ENCODE results near the gene CEMIP2. TPM values are rescaled to one million over a fixed set of nuclear protein-coding genes. Genes with fewer than 3 reads are reported as not detected.

CEMIP2 gene
- total RNA-seq (100 to 1,000 TPM in 3 of 5 experiments, 10 to 100 TPM in 2; 69.5 to 183 (median 103) TPM), polyA plus RNA-seq (10 to 100 TPM; 17.6 to 29.6 TPM), total RNA-seq (220 reads per million, percentile 94 among the genes with 10 or more reads in this experiment)

- Mint-ChIP-seq H3K36me3 (peaks cover 0 to 2% (median 0%) of the 10 kb centered on the region in 5 donors), H3K27ac (peak within 1 kb of the TSS; percentile 93 to 98 (median 97)), H3K9me3 (peaks cover 0 to 2% (median 0%) of the 10 kb centered on the region in 11 donors), H3K27me3 (no peaks in the 10 kb centered on the region), H3K4me3 (peak within 1 kb of the TSS; percentile 93 to 99 (median 96)), H3K4me1 (peaks cover 28 to 45% (median 39%) of the 10 kb centered on the region in 7 donors)
- ChIA-PET CTCF (interaction anchor here (0.7 to 2.9 kb wide), 5 partner anchors 10 to 483 kb away, joined by 3 to 16 read pairs (median 12); no protein-coding TSS in a partner anchor), POLR2A (interaction anchor here (0.7 to 6.3 kb wide), 15 partner anchors 8 to 597 kb away, joined by 3 to 88 read pairs (median 7); partner anchors contain the start of genes ABHD17B, C9orf85 and ZFAND5)
- no peaks in the 10 kb centered on the region for H3K36me3 ChIP-seq (ENCODE audit: control insufficient read depth in 2 of 3, insufficient read depth in 3 of 3, low read length in 3 of 3)
- DNase-seq, result peak; percentile 86 to 93 (median 89)
- H3K27ac ChIP-seq (ENCODE audit: low read depth, low read length), result peak within 1 kb of the TSS; percentile 95
- peak within 1 kb of the TSS; percentile 91 for H3K4me3 ChIP-seq (ENCODE audit: low read length)
- intact Hi-C loops (cut with micrococcal nuclease), result loop anchor here (1.0 to 10.0 kb wide), 19 partner anchors 8 to 1386 kb away; partner anchors contain the start of genes ABHD17B (in 2 of the 2), C9orf85 (in 2 of the 2), KLF9 (in 2 of the 2) and TMC1 (in 2 of the 2)
- peaks cover 18 to 33% of the 10 kb centered on the region in 2 donors for H3K4me1 ChIP-seq (ENCODE audit: control insufficient read depth in 2 of 2, insufficient read depth in 2 of 2, low read length in 2 of 2)
- peak; percentile 91 for ATAC-seq
- no peaks in the 10 kb centered on the region for H3K9me3 ChIP-seq (ENCODE audit: control insufficient read depth in 2 of 3, low read length in 3 of 3)
- H3K27me3 ChIP-seq (ENCODE audit: control insufficient read depth in 2 of 2, insufficient read depth in 2 of 2, low read length in 2 of 2), result no peaks in the 10 kb centered on the region
Observed at GRCh38 chr9:71768388-71769174, at the start of gene CEMIP2. CEMIP2 (minus strand) TSS chr9:71768513; CDS start chr9:71750373, 18,140 bp downstream.

- Histone ChIP-seq H3K27ac (ENCODE audit: low read depth, low read length) (no peak overlapping the region), H3K27me3 (ENCODE audit: control insufficient read depth in 2 of 2, insufficient read depth in 2 of 2, low read length in 2 of 2) (no peaks in the 10 kb centered on the region), H3K36me3 (ENCODE audit: control insufficient read depth in 2 of 3, insufficient read depth in 3 of 3, low read length in 3 of 3) (no peaks in the 10 kb centered on the region), H3K9me3 (ENCODE audit: control insufficient read depth in 2 of 3, low read length in 3 of 3) (no peaks in the 10 kb centered on the region), H3K4me3 (ENCODE audit: low read length) (no peak overlapping the region), H3K4me1 (ENCODE audit: control insufficient read depth in 2 of 2, insufficient read depth in 2 of 2, low read length in 2 of 2) (peaks cover 7 to 8% of the 10 kb centered on the region in 2 donors)
- intact Hi-C loops (cut with micrococcal nuclease), result loop anchor here (1.0 to 5.0 kb wide), 2 partner anchors 10 to 90 kb away; no protein-coding TSS in a partner anchor
- no peaks in the 10 kb centered on the region for H3K27me3 Mint-ChIP-seq
- H3K27ac Mint-ChIP-seq, result peak overlapping the region in 8 of 9 donors; percentile 33 to 88 (median 65)
- ChIA-PET POLR2A (interaction anchor here (0.7 to 2.2 kb wide), 9 partner anchors 10 to 97 kb away, joined by 3 to 16 read pairs (median 5); partner anchors contain the start of gene CEMIP2), CTCF (interaction anchor here (1.0 to 6.0 kb wide), 5 partner anchors 10 to 212 kb away, joined by 6 to 111 read pairs (median 40); no protein-coding TSS in a partner anchor)
- H3K4me3 Mint-ChIP-seq, result peak overlapping the region in 7 of 10 donors; percentile 10 to 63 (median 15)
- no peak for DNase-seq
- ATAC-seq, result no peak
- no peaks in the 10 kb centered on the region for H3K9me3 Mint-ChIP-seq
- H3K4me1 Mint-ChIP-seq, result peaks cover 7 to 35% (median 20%) of the 10 kb centered on the region in 7 donors
- H3K36me3 Mint-ChIP-seq, result no peaks in the 10 kb centered on the region
Observed at GRCh38 chr9:71816916-71817451, 48.7 kb upstream of the CEMIP2 start.

- POLR2A ChIA-PET, result no interaction called here
- Histone ChIP-seq H3K27me3 (ENCODE audit: control insufficient read depth in 2 of 2, insufficient read depth in 2 of 2, low read length in 2 of 2) (no peaks in the 10 kb centered on the region), H3K4me1 (ENCODE audit: control insufficient read depth in 2 of 2, insufficient read depth in 2 of 2, low read length in 2 of 2) (peaks cover 7 to 8% of the 10 kb centered on the region in 2 donors), H3K4me3 (ENCODE audit: low read length) (no peak overlapping the region), H3K36me3 (ENCODE audit: control insufficient read depth in 2 of 3, insufficient read depth in 3 of 3, low read length in 3 of 3) (no peaks in the 10 kb centered on the region), H3K27ac (ENCODE audit: low read depth, low read length) (no peak overlapping the region), H3K9me3 (ENCODE audit: control insufficient read depth in 2 of 3, low read length in 3 of 3) (no peaks in the 10 kb centered on the region)
- Mint-ChIP-seq H3K9me3 (no peaks in the 10 kb centered on the region), H3K4me3 (no peak overlapping the region), H3K36me3 (no peaks in the 10 kb centered on the region), H3K4me1 (peaks cover 7 to 35% (median 20%) of the 10 kb centered on the region in 7 donors), H3K27ac (peak overlapping the region in 2 of 9 donors; percentile 6 to 33), H3K27me3 (no peaks in the 10 kb centered on the region)
- CTCF ChIA-PET, result interaction anchor here (5.9 kb wide), 1 partner anchor 20 kb away, joined by 40 read pairs; no protein-coding TSS in a partner anchor
- ATAC-seq (no peak), DNase-seq (no peak)
- intact Hi-C loops (cut with micrococcal nuclease), result loop anchor here in 1 of 2 donors (5.0 kb wide), 1 partner anchor 88 kb away; no protein-coding TSS in a partner anchor
Observed at GRCh38 chr9:71814815-71815214, 46.5 kb upstream of the CEMIP2 start.

- Histone ChIP-seq H3K36me3 (ENCODE audit: control insufficient read depth in 2 of 3, insufficient read depth in 3 of 3, low read length in 3 of 3) (no peaks in the 10 kb centered on the region), H3K27me3 (ENCODE audit: control insufficient read depth in 2 of 2, insufficient read depth in 2 of 2, low read length in 2 of 2) (no peaks in the 10 kb centered on the region), H3K4me1 (ENCODE audit: control insufficient read depth in 2 of 2, insufficient read depth in 2 of 2, low read length in 2 of 2) (peaks cover 7 to 8% of the 10 kb centered on the region in 2 donors), H3K9me3 (ENCODE audit: control insufficient read depth in 2 of 3, low read length in 3 of 3) (no peaks in the 10 kb centered on the region), H3K27ac (ENCODE audit: low read depth, low read length) (no peak overlapping the region), H3K4me3 (ENCODE audit: low read length) (no peak overlapping the region)
- ChIA-PET POLR2A (no interaction called here), CTCF (interaction anchor here (2.0 kb wide), 1 partner anchor 31 kb away, joined by 8 read pairs; no protein-coding TSS in a partner anchor)
- DNase-seq, result no peak
- ATAC-seq, result no peak
- Mint-ChIP-seq H3K4me3 (no peak overlapping the region), H3K36me3 (no peaks in the 10 kb centered on the region), H3K9me3 (no peaks in the 10 kb centered on the region), H3K4me1 (peaks cover 7 to 34% (median 20%) of the 10 kb centered on the region in 7 donors), H3K27me3 (no peaks in the 10 kb centered on the region), H3K27ac (peak overlapping the region in 2 of 9 donors; percentile 9 to 33)
- intact Hi-C loops (cut with micrococcal nuclease), result no loop called here
Observed at GRCh38 chr9:71814226-71814625, 45.9 kb upstream of the CEMIP2 start.

GRCh38 chr9:71812385-71812784 lies 44.1 kb upstream of the CEMIP2 start:
- Mint-ChIP-seq H3K9me3 (no peaks in the 10 kb centered on the region), H3K4me3 (no peak overlapping the region), H3K27ac (peak overlapping the region in 1 of 9 donors; percentile 25), H3K4me1 (peaks cover 6 to 30% (median 16%) of the 10 kb centered on the region in 7 donors), H3K36me3 (no peaks in the 10 kb centered on the region), H3K27me3 (peaks cover 0 to 3% (median 0%) of the 10 kb centered on the region in 5 donors)
- H3K36me3 ChIP-seq (ENCODE audit: control insufficient read depth in 2 of 3, insufficient read depth in 3 of 3, low read length in 3 of 3), result no peaks in the 10 kb centered on the region
- no peak overlapping the region for H3K4me3 ChIP-seq (ENCODE audit: low read length)
- no peaks in the 10 kb centered on the region for H3K27me3 ChIP-seq (ENCODE audit: control insufficient read depth in 2 of 2, insufficient read depth in 2 of 2, low read length in 2 of 2)
- ATAC-seq, result no peak
- H3K9me3 ChIP-seq (ENCODE audit: control insufficient read depth in 2 of 3, low read length in 3 of 3), result no peaks in the 10 kb centered on the region
- POLR2A ChIA-PET, result interaction anchor here (1.0 to 2.1 kb wide), 4 partner anchors 9 to 46 kb away, joined by 3 to 8 read pairs (median 4); no protein-coding TSS in a partner anchor
- no peak for DNase-seq
- H3K27ac ChIP-seq (ENCODE audit: low read depth, low read length), result no peak overlapping the region
- peaks cover 4 to 7% of the 10 kb centered on the region in 2 donors for H3K4me1 ChIP-seq (ENCODE audit: control insufficient read depth in 2 of 2, insufficient read depth in 2 of 2, low read length in 2 of 2)
- intact Hi-C loops (cut with micrococcal nuclease), result no loop called here
- CTCF ChIA-PET, result interaction anchor here (0.6 to 2.0 kb wide), 5 partner anchors 8 to 227 kb away, joined by 3 to 8 read pairs (median 4); no protein-coding TSS in a partner anchor

- peaks cover 0 to 3% (median 0%) of the 10 kb centered on the region in 5 donors for H3K27me3 Mint-ChIP-seq
- no peak for DNase-seq
- peaks cover 0 to 4% (median 0%) of the 10 kb centered on the region in 11 donors for H3K9me3 Mint-ChIP-seq
- Histone ChIP-seq H3K27ac (ENCODE audit: low read depth, low read length) (no peak overlapping the region), H3K4me3 (ENCODE audit: low read length) (no peak overlapping the region), H3K9me3 (ENCODE audit: control insufficient read depth in 2 of 3, low read length in 3 of 3) (no peaks in the 10 kb centered on the region), H3K36me3 (ENCODE audit: control insufficient read depth in 2 of 3, insufficient read depth in 3 of 3, low read length in 3 of 3) (no peaks in the 10 kb centered on the region), H3K27me3 (ENCODE audit: control insufficient read depth in 2 of 2, insufficient read depth in 2 of 2, low read length in 2 of 2) (no peaks in the 10 kb centered on the region), H3K4me1 (ENCODE audit: control insufficient read depth in 2 of 2, insufficient read depth in 2 of 2, low read length in 2 of 2) (peaks cover 0 to 7% of the 10 kb centered on the region in 2 donors)
- CTCF ChIA-PET, result interaction anchor here (0.6 to 9.2 kb wide), 8 partner anchors 10 to 398 kb away, joined by 3 to 75 read pairs (median 8); no protein-coding TSS in a partner anchor
- H3K4me1 Mint-ChIP-seq, result peaks cover 0 to 17% (median 7%) of the 10 kb centered on the region in 7 donors
- H3K4me3 Mint-ChIP-seq, result no peak overlapping the region
- no peak for ATAC-seq
- POLR2A ChIA-PET, result interaction anchor here (0.6 to 3.6 kb wide), 6 partner anchors 10 to 217 kb away, joined by 3 to 29 read pairs (median 3); no protein-coding TSS in a partner anchor
- H3K36me3 Mint-ChIP-seq, result peaks cover 0 to 3% (median 1%) of the 10 kb centered on the region in 5 donors
- peak overlapping the region in 7 of 9 donors; percentile 4 to 72 (median 54) for H3K27ac Mint-ChIP-seq
- intact Hi-C loops (cut with micrococcal nuclease), result loop anchor here in 1 of 2 donors (5.0 kb wide), 1 partner anchor 169 kb away; no protein-coding TSS in a partner anchor
Observed at GRCh38 chr9:71808068-71808467, 39.8 kb upstream of the CEMIP2 start.
